Panc1 (cell line): ENCODE measurements around the gene AFG3L2. TPM values are rescaled to one million over a fixed set of nuclear protein-coding genes. Genes with fewer than 3 reads are reported as not detected.
"Not testable (repeated sequence)": the region's sequence is repeated elsewhere in the genome, so short reads cannot be mapped to it uniquely, and the experiment has no call there.

ENCODE experiments used
- ATAC-seq: fragments of 200-7000 bp; cut with Tn5 transposase; 2 replicates; pipeline ENCODE4 v1.9.1; 2020; ENCODE audit warnings: mild to moderate bottlenecking, moderate library complexity
- BruUV-seq: library from RNA; stranded (reverse); fragments of 400-500 nt; replicated peaks from 2 replicates; lab custom pipeline; 2021; lab: Mats Ljungman, UMichigan
- CTCF ChIA-PET: fragments of 300-600 bp; sonication (Branson Sonifier 250); formaldehyde crosslinking; loops from one replicate; lab custom pipeline; 2022; ENCODE audit warnings: antibody characterized with exemption; lab: Charles Lee
- POLR2A ChIA-PET: fragments of 300-600 bp; sonication (Branson Sonifier 250); formaldehyde crosslinking; loops from one replicate; lab custom pipeline; 2022; ENCODE audit warnings: antibody characterized with exemption; lab: Charles Lee
- DNase-seq: peaks from one replicate; pipeline ENCODE4 v3.0.0-alpha.2; 2010; ENCODE audit warnings: low read depth, low spot score
- H3K27ac ChIP-seq: 2 replicates; pipeline ENCODE4 v1.5.1; 2011; ENCODE audit warnings: mild to moderate bottlenecking, low read length, inconsistent platforms
- H3K27me3 ChIP-seq: fragments of 200-500 bp; sonication (Bioruptor generic); 2 replicates; pipeline ENCODE4 v1.6.0; 2014; ENCODE audit warnings: low read length, inconsistent platforms; ENCODE audit not compliant: control insufficient read depth, insufficient read depth
- H3K36me3 ChIP-seq: fragments of 200-500 bp; sonication (Bioruptor generic); 2 replicates; pipeline ENCODE4 v1.5.1; 2014; ENCODE audit warnings: inconsistent platforms, mild to moderate bottlenecking, low read length, moderate library complexity; ENCODE audit not compliant: control insufficient read depth, insufficient read depth
- H3K4me1 ChIP-seq: 2 replicates; pipeline ENCODE4 v1.5.1; 2011; ENCODE audit warnings: inconsistent platforms, mild to moderate bottlenecking, low read length, moderate library complexity; ENCODE audit not compliant: control insufficient read depth, insufficient read depth
- H3K4me3 ChIP-seq, 2 experiments: 2 replicates each; pipeline ENCODE4 v1.5.1; 2011 to 2012; ENCODE audit warnings: low read depth in 2 of 2, low read length in 2 of 2, mild to moderate bottlenecking in 2 of 2, inconsistent platforms in 1 of 2, moderate library complexity in 1 of 2
- H3K9me3 ChIP-seq: fragments of 200-500 bp; sonication (Bioruptor generic); 2 replicates; pipeline ENCODE4 v1.5.1; 2014; ENCODE audit warnings: low read depth, mild to moderate bottlenecking, inconsistent platforms, low read length, moderate library complexity; ENCODE audit not compliant: control insufficient read depth, insufficient read depth
- CTCF ChIP-seq: fragments of 450-650 bp; IDR thresholded peaks from 2 replicates; pipeline ENCODE4 v1.5.1; 2017; ENCODE audit warnings: mild to moderate bottlenecking
- POLR2AphosphoS5 ChIP-seq: IDR thresholded peaks from 2 replicates; pipeline ENCODE4 v1.6.1; 2012; ENCODE audit warnings: mild to moderate bottlenecking, low read depth, low read length, moderate library complexity
- REST ChIP-seq, 2 experiments: IDR thresholded peaks; 2 replicates each; pipeline ENCODE4 v1.6.1; 2011 to 2012; ENCODE audit warnings: low read depth in 2 of 2, control low read depth in 1 of 2, low read length in 1 of 2, mild to moderate bottlenecking in 1 of 2, moderate library complexity in 1 of 2; ENCODE audit not compliant: insufficient read depth in 1 of 2
- SIN3A ChIP-seq: IDR thresholded peaks from 2 replicates; pipeline ENCODE4 v1.6.1; 2012; ENCODE audit warnings: low read depth, mild to moderate bottlenecking, low read length, moderate library complexity, borderline replicate concordance; ENCODE audit not compliant: insufficient read depth
- TCF7L2 ChIP-seq: IDR thresholded peaks from 2 replicates; pipeline ENCODE4 v1.6.1; 2011; ENCODE audit warnings: mild to moderate bottlenecking, low read depth, low read length, inconsistent platforms
- in situ Hi-C: cut with HindIII; loops from 2 replicates; pipeline ENCODE4 v1.10.0; 2016; ENCODE audit warnings: low sequenced_read_pairs, low pct_unique_long_range_greater_than_20kb
- intact Hi-C: fragments of 100-400 bp; cut with micrococcal nuclease; formaldehyde crosslinking; loops from one replicate; pipeline ENCODE4 v1.10.0; 2022; ENCODE audit not compliant: unreplicated experiment
- total RNA-seq: library from RNA; stranded (reverse); gene quantifications from one replicate; pipeline ENCODE4 v1.2.1, GENCODE V29; 2021; ENCODE audit not compliant: unreplicated experiment

AFG3L2 gene
- total RNA-seq, 1 experiment from 2014 or later, result 58.0 TPM

GRCh38 chr18:12384261-12384660 lies 7.2 kb upstream of the AFG3L2 start:
- no peak overlapping the region for H3K4me3 ChIP-seq
- no peak for DNase-seq
- no peaks in the 10 kb centered on the region for H3K9me3 ChIP-seq
- H3K27ac ChIP-seq, result no peak overlapping the region
- ChIA-PET CTCF (no interaction called here), POLR2A (interaction anchor here (1.2 kb wide), 1 partner anchor 13 kb away, joined by 4 read pairs; no protein-coding TSS in a partner anchor)
- no peaks in the 10 kb centered on the region for H3K4me1 ChIP-seq
- BruUV-seq, result no TSS peak
- H3K27me3 ChIP-seq, result no peaks in the 10 kb centered on the region
- no peaks in the 10 kb centered on the region for H3K36me3 ChIP-seq
- intact Hi-C loops, result no loop called here
- ATAC-seq, result no peak
- TF ChIP-seq CTCF, result no peak
- no peak for TF ChIP-seq SIN3A
- TF ChIP-seq REST (IDR thresholded peaks at IDR 0.05; ENCODE audit: insufficient read depth in 1 of 2, low read depth in 2 of 2, low read length in 1 of 2), result no peak
- TF ChIP-seq POLR2AphosphoS5, result no peak
- no peak for TF ChIP-seq TCF7L2
- in situ Hi-C loops, result no loop called here

GRCh38 chr18:12383759-12384158 lies 6.7 kb upstream of the AFG3L2 start:
- intact Hi-C loops, in situ Hi-C loops: not testable (repeated sequence)

GRCh38 chr18:12382221-12382814 lies 5.3 kb upstream of the AFG3L2 start:
- H3K4me1 ChIP-seq, in situ Hi-C loops, H3K36me3 ChIP-seq, ATAC-seq, POLR2A ChIA-PET, H3K9me3 ChIP-seq, DNase-seq, H3K27me3 ChIP-seq, CTCF ChIA-PET, intact Hi-C loops, H3K27ac ChIP-seq, H3K4me3 ChIP-seq, BruUV-seq: not testable (repeated sequence)

More at GRCh38 chr18:12383759-12384158, 6.7 kb upstream of the AFG3L2 start:
- DNase-seq, H3K27me3 ChIP-seq, H3K9me3 ChIP-seq, H3K36me3 ChIP-seq, ATAC-seq, H3K4me3 ChIP-seq, H3K4me1 ChIP-seq, CTCF ChIA-PET, BruUV-seq, H3K27ac ChIP-seq: not testable (repeated sequence)
- POLR2A ChIA-PET, result interaction anchor here (1.2 kb wide), 1 partner anchor 13 kb away, joined by 4 read pairs; no protein-coding TSS in a partner anchor

GRCh38 chr18:12378198-12378558 lies 1.2 kb upstream of the AFG3L2 start:
- in situ Hi-C loops, result not testable (repeated sequence)

More at GRCh38 chr18:12378198-12378558, 1.2 kb upstream of the AFG3L2 start:
- Histone ChIP-seq H3K27ac (peak overlapping the region; percentile 70), H3K4me1 (peaks cover 11% of the 10 kb centered on the region; the same call in 1 of the 2 replicates), H3K4me3 (peak overlapping the region; percentile 82 to 93)
- CTCF ChIA-PET, POLR2A ChIA-PET, ATAC-seq, H3K27me3 ChIP-seq, H3K9me3 ChIP-seq, DNase-seq, intact Hi-C loops, BruUV-seq, H3K36me3 ChIP-seq: not testable (repeated sequence)
